ENCODE results near the gene DCP1B.

DNA sequence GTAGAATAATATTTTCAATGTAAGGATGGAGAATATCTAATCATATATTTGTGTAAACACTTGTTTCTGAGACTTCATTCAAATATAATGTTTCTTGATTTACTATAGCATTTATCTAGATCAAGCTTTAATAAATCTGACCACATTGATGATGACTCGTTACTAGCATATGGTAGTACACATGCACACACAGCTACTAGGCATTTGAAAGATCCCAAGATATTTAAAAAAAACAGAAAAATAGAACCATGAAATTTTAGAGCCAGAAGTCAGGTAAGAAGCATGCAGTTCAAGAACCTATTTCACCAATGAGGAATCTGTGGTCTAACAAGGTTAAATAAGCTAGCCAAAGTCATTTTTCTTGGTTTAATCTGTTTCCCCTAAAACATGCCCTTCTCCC, 32.0 kb downstream of the DCP1B start:
- TF ChIP-seq, protein P1, sequence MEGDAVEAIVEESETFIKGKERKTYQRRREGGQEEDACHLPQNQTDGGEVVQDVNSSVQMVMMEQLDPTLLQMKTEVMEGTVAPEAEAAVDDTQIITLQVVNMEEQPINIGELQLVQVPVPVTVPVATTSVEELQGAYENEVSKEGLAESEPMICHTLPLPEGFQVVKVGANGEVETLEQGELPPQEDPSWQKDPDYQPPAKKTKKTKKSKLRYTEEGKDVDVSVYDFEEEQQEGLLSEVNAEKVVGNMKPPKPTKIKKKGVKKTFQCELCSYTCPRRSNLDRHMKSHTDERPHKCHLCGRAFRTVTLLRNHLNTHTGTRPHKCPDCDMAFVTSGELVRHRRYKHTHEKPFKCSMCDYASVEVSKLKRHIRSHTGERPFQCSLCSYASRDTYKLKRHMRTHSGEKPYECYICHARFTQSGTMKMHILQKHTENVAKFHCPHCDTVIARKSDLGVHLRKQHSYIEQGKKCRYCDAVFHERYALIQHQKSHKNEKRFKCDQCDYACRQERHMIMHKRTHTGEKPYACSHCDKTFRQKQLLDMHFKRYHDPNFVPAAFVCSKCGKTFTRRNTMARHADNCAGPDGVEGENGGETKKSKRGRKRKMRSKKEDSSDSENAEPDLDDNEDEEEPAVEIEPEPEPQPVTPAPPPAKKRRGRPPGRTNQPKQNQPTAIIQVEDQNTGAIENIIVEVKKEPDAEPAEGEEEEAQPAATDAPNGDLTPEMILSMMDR (conservative IDR thresholded peaks at IDR 0.05; ENCODE audit: low read depth, low read length): no peak
- TF ChIP-seq MAZ (IDR thresholded peaks at IDR 0.05; ENCODE audit: borderline replicate concordance, low read depth, low read length) (no peak), POLR2A (IDR thresholded peaks at IDR 0.05; ENCODE audit: low read depth, low read length) (no peak), NFE2L2 (IDR thresholded peaks at IDR 0.05; ENCODE audit: low read depth, low read length) (no peak), MAFK (IDR thresholded peaks at IDR 0.05; ENCODE audit: low read depth, low read length) (no peak)
- TF ChIP-seq, protein P2, sequence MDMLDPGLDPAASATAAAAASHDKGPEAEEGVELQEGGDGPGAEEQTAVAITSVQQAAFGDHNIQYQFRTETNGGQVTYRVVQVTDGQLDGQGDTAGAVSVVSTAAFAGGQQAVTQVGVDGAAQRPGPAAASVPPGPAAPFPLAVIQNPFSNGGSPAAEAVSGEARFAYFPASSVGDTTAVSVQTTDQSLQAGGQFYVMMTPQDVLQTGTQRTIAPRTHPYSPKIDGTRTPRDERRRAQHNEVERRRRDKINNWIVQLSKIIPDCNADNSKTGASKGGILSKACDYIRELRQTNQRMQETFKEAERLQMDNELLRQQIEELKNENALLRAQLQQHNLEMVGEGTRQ (IDR thresholded peaks at IDR 0.05; ENCODE audit: low read depth, low read length): no peak
